IMR-90 (cell line): ENCODE data around the gene LRRN2. TPM values are rescaled to one million over a fixed set of nuclear protein-coding genes. Genes with fewer than 3 reads are reported as not detected.
"Not testable (repeated sequence)": the region's sequence is repeated elsewhere in the genome, so short reads cannot be mapped to it uniquely, and the experiment has no call there.

Source experiments
- ATAC-seq: fragments of 200-7000 bp; cut with Tn5 transposase; 2 replicates; pipeline ENCODE4 v1.9.1; 2020; ENCODE audit warnings: low read depth, mild to moderate bottlenecking, moderate library complexity
- BruUV-seq: library from RNA; stranded (reverse); fragments of 400-500 nt; replicated peaks from 2 replicates; lab custom pipeline; 2021; lab: Mats Ljungman, UMichigan
- CTCF ChIA-PET: fragments of 300-600 bp; formaldehyde crosslinking; extraction: SDS; loops from one replicate; lab custom pipeline; 2021; ENCODE audit warnings: antibody characterized with exemption; lab: Yijun Ruan, JAX
- POLR2A ChIA-PET: fragments of 300-600 bp; sonication (Branson Sonifier 250); formaldehyde crosslinking; loops from one replicate; lab custom pipeline; 2022; ENCODE audit warnings: antibody characterized with exemption; ENCODE audit not compliant: unreplicated experiment; lab: Charles Lee
- DNase-seq: peaks from one replicate; pipeline ENCODE4 v3.0.0; 2013
- H2AFZ ChIP-seq: replicated peaks from 2 replicates; pipeline ENCODE3; 2013; ENCODE audit warnings: low read length, mild to moderate bottlenecking; ENCODE audit not compliant: poor library complexity
- H2AK5ac ChIP-seq: 2 replicates; pipeline ENCODE4 v1.6.1; 2013; ENCODE audit warnings: low read depth, low read length, inconsistent platforms
- H2AK9ac ChIP-seq: replicated peaks from 2 replicates; pipeline ENCODE3; 2013; ENCODE audit warnings: mild to moderate bottlenecking, low read depth, low read length, moderate library complexity; ENCODE audit not compliant: poor library complexity
- H2BK120ac ChIP-seq: 2 replicates; pipeline ENCODE4 v1.6.1; 2013; ENCODE audit warnings: low read depth, low read length, inconsistent platforms
- H2BK15ac ChIP-seq: 3 replicates; pipeline ENCODE4 v1.6.1; 2013; ENCODE audit warnings: low read depth, low read length, inconsistent platforms
- H2BK20ac ChIP-seq: 2 replicates; pipeline ENCODE4 v1.6.1; 2013; ENCODE audit warnings: low read depth, mild to moderate bottlenecking, inconsistent platforms, low read length, moderate library complexity
- H2BK5ac ChIP-seq: 2 replicates; pipeline ENCODE4 v1.6.1; 2013; ENCODE audit warnings: mild to moderate bottlenecking, low read depth, low read length, inconsistent platforms; ENCODE audit not compliant: poor library complexity, severe bottlenecking
- H3K14ac ChIP-seq: replicated peaks from 2 replicates; pipeline ENCODE4 v1.6.1; 2013; ENCODE audit warnings: low read depth, low read length, inconsistent platforms
- H3K18ac ChIP-seq: 2 replicates; pipeline ENCODE4 v1.6.1; 2013; ENCODE audit warnings: low read depth, low read length, control low read depth
- H3K23ac ChIP-seq: 2 replicates; pipeline ENCODE4 v1.6.1; 2013; ENCODE audit warnings: low read depth, low read length, inconsistent platforms
- H3K27ac ChIP-seq: 2 replicates; pipeline ENCODE4 v1.5.1; 2013; ENCODE audit warnings: mild to moderate bottlenecking, control low read depth, low read length; ENCODE audit not compliant: insufficient read depth
- H3K27me3 ChIP-seq: 2 replicates; pipeline ENCODE4 v1.6.1; 2013; ENCODE audit warnings: low read length; ENCODE audit not compliant: control insufficient read depth, insufficient read depth
- H3K36me3 ChIP-seq: 2 replicates; pipeline ENCODE4 v1.6.1; 2013; ENCODE audit warnings: low read length, mixed read lengths; ENCODE audit not compliant: control insufficient read depth, insufficient read depth
- H3K4ac ChIP-seq: 2 replicates; pipeline ENCODE4 v1.6.1; 2013; ENCODE audit warnings: low read depth, low read length, inconsistent platforms
- H3K4me1 ChIP-seq: 2 replicates; pipeline ENCODE4 v1.6.1; 2013; ENCODE audit warnings: low read length, mixed read lengths; ENCODE audit not compliant: control insufficient read depth, insufficient read depth
- H3K4me2 ChIP-seq: 2 replicates; pipeline ENCODE4 v1.6.1; 2013; ENCODE audit warnings: low read depth, mild to moderate bottlenecking, control low read depth, low read length, moderate library complexity
- H3K4me3 ChIP-seq: 2 replicates; pipeline ENCODE4 v1.5.1; 2013; ENCODE audit warnings: low read depth, mild to moderate bottlenecking, control low read depth, low read length, moderate library complexity; ENCODE audit not compliant: insufficient read depth
- H3K56ac ChIP-seq: 2 replicates; pipeline ENCODE4 v1.6.1; 2013; ENCODE audit warnings: low read length, inconsistent platforms; ENCODE audit not compliant: insufficient read depth; ENCODE audit errors: extremely low read depth
- H3K79me1 ChIP-seq, 2 experiments: 2 replicates each; pipeline ENCODE4 v1.6.1; 2013; ENCODE audit warnings: low read length in 2 of 2, inconsistent platforms in 1 of 2, low read depth in 1 of 2
- H3K9ac ChIP-seq: 2 replicates; pipeline ENCODE4 v1.6.1; 2013; ENCODE audit warnings: low read depth, low read length, control low read depth
- H3K9me1 ChIP-seq: 2 replicates; pipeline ENCODE4 v1.6.1; 2013; ENCODE audit warnings: low read length, inconsistent platforms; ENCODE audit not compliant: insufficient read depth
- H3K9me3 ChIP-seq: 2 replicates; pipeline ENCODE4 v1.6.1; 2013; ENCODE audit warnings: low read length; ENCODE audit not compliant: control insufficient read depth, insufficient read depth
- H4K20me1 ChIP-seq: 2 replicates; pipeline ENCODE4 v1.6.1; 2013; ENCODE audit warnings: low read length, inconsistent platforms; ENCODE audit not compliant: insufficient read depth
- H4K5ac ChIP-seq: 2 replicates; pipeline ENCODE4 v1.6.1; 2013; ENCODE audit warnings: mild to moderate bottlenecking, low read depth, low read length, control low read depth
- H4K8ac ChIP-seq, 2 experiments: 2 replicates each; pipeline ENCODE4 v1.6.1; 2013; ENCODE audit warnings: low read depth in 2 of 2, low read length in 2 of 2, control low read depth in 1 of 2, inconsistent platforms in 1 of 2
- H4K91ac ChIP-seq: 2 replicates; pipeline ENCODE4 v1.6.1; 2013; ENCODE audit warnings: low read depth, low read length, inconsistent platforms; ENCODE audit not compliant: insufficient read depth
- NFE2L2 ChIP-seq: fragments of 150-350 bp; IDR thresholded peaks from 2 replicates; pipeline ENCODE4 v1.6.1; 2016; ENCODE audit warnings: low read depth, mild to moderate bottlenecking, low read length
- WGBS, 2 experiments: methylation state at CpG; one replicate each; pipeline versions ENCODE4 v1.1.5 to v1.1.7; 2013; ENCODE audit warnings: missing lambda C conversion rate in 2 of 2; ENCODE audit not compliant: insufficient read length in 1 of 2; ENCODE audit errors: extremely low coverage in 2 of 2; 5-methylcytosine and 5-hydroxymethylcytosine counted together
- dilution Hi-C: fragments of 300-500 bp; cut with HindIII; formaldehyde crosslinking; loops from one replicate; pipeline ENCODE4 v1.14.3; 2018; ENCODE audit warnings: low sequenced_read_pairs; ENCODE audit not compliant: unreplicated experiment
- in situ Hi-C: fragments of 300-500 bp; cut with MboI; formaldehyde crosslinking; loops from 3 replicates; pipeline ENCODE4 v1.14.3; 2019; ENCODE audit warnings: low sequenced_read_pairs, inconsistent platforms, mixed read lengths
- intact Hi-C: fragments of 100-400 bp; cut with micrococcal nuclease; formaldehyde crosslinking; loops from 2 replicates; pipeline ENCODE4 v1.10.0; 2022
- polyA plus RNA-seq, 3 experiments: library from polyadenylated mRNA; depleted of rRNA; stranded (reverse); fragments of >200 nt; gene quantifications; 2 replicates each; pipeline ENCODE4 v1.2.3, GENCODE V29; 2012; ENCODE audit warnings: low replicate concordance in 1 of 3
- total RNA-seq: library from RNA; depleted of rRNA; stranded (reverse); fragments of >200 nt; gene quantifications from 2 replicates; pipeline ENCODE4 v1.2.3, GENCODE V29; 2012

Gene LRRN2
- total and polyA plus RNA-seq, 2 of the 4 experiments (the other 2 are of a cell fraction) = not detected

GRCh38 chr1:204691328-204691730 is 5.8 kb upstream of the LRRN2 start:
- H3K14ac ChIP-seq, H3K79me1 ChIP-seq, H3K56ac ChIP-seq, H4K20me1 ChIP-seq, H3K18ac ChIP-seq, H4K8ac ChIP-seq, H2AK9ac ChIP-seq, H3K4me2 ChIP-seq, H2AK5ac ChIP-seq, intact Hi-C loops, in situ Hi-C loops, H3K9ac ChIP-seq, H3K4ac ChIP-seq, CTCF ChIA-PET, H3K4me3 ChIP-seq, H3K23ac ChIP-seq, H3K9me3 ChIP-seq, H2BK20ac ChIP-seq, H3K9me1 ChIP-seq, POLR2A ChIA-PET, H3K4me1 ChIP-seq, H2BK120ac ChIP-seq, H2BK15ac ChIP-seq, H2AFZ ChIP-seq, BruUV-seq, H4K5ac ChIP-seq, H3K36me3 ChIP-seq, H2BK5ac ChIP-seq, H4K91ac ChIP-seq, ATAC-seq, H3K27ac ChIP-seq, dilution Hi-C loops: not testable (repeated sequence)
- TF ChIP-seq NFE2L2 = peak; percentile 81
- H3K27me3 ChIP-seq = peaks cover 26% of the 10 kb centered on the region
- DNase-seq = peak; percentile 33
- no CpG with 5 or more reads among the region's 6 CpGs for WGBS, 2 experiments
